Mucosa of stomach (tissue), 1 donor: Measurements from ENCODE around the gene TTC8.
"Not testable (repeated sequence)": the region's sequence is repeated elsewhere in the genome, so short reads cannot be mapped to it uniquely, and the experiment has no call there.

Source experiments
- H3K27me3 ChIP-seq: one replicate; pipeline ENCODE4 v1.7.0; 2013; ENCODE audit warnings: mild to moderate bottlenecking, low read length; ENCODE audit not compliant: control insufficient read depth, insufficient read depth
- H3K36me3 ChIP-seq: one replicate; pipeline ENCODE4 v1.7.0; 2013; ENCODE audit warnings: low read length; ENCODE audit not compliant: control insufficient read depth, insufficient read depth
- H3K4me1 ChIP-seq: one replicate; pipeline ENCODE4 v1.7.0; 2013; ENCODE audit warnings: mild to moderate bottlenecking, low read length; ENCODE audit not compliant: control insufficient read depth, insufficient read depth
- H3K4me3 ChIP-seq: one replicate; pipeline ENCODE4 v1.7.0; 2013; ENCODE audit warnings: low read length
- H3K9ac ChIP-seq: one replicate; pipeline ENCODE4 v1.7.0; 2013; ENCODE audit warnings: mild to moderate bottlenecking, low read length, moderate library complexity
- H3K9me3 ChIP-seq: one replicate; pipeline ENCODE4 v1.7.0; 2013; ENCODE audit warnings: mild to moderate bottlenecking, low read length, moderate library complexity; ENCODE audit not compliant: control insufficient read depth
- donor health status: Pancreatic carcinoma.

The TTC8 gene

DNA sequence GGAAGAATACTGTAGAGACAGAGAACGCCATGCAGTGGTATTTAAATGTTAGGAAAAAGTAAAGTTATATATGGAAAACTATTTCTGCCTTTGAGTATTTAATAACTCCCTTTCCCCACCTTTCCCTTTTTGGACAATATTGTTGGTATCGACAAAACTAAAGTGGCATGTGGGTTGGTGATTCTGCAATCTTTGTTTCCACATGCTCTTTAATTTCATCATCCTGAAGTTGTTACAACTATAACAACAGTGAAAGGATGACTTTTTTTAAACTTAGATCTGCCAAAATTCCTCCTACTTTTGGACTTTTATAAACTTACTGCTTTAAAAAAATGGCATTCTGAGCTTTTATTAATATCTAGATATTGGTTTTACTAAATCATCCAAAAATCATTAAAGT, 25.3 kb downstream of the TTC8 start:
- Histone ChIP-seq H3K9ac (no peak overlapping the region), H3K36me3 (no peaks in the 10 kb centered on the region), H3K9me3 (no peaks in the 10 kb centered on the region), H3K4me1 (no peaks in the 10 kb centered on the region), H3K27me3 (no peaks in the 10 kb centered on the region), H3K4me3 (no peak overlapping the region)

DNA sequence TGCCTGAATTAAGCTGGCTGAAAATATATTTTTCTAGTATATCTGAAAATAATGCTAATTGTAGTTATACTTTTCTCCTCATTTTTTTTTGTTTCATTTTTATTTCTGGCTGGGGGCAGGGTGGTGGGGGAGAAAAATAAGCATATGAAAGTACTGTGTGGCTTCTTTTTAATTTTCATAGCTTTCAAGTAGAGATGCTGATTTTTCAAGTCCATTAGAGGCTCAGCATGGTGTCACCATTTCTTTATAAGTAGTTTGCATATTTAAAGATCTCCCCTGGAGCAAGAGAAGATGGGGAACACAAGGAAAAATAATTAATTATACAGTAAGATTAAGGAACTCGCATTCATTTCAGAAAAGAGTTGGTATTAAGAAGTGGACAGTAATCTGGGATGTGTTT, 27.1 kb downstream of the TTC8 start:
- no peaks in the 10 kb centered on the region for H3K36me3 ChIP-seq
- H3K4me1 ChIP-seq = no peaks in the 10 kb centered on the region
- no peaks in the 10 kb centered on the region for H3K27me3 ChIP-seq
- no peak overlapping the region for H3K9ac ChIP-seq
- no peaks in the 10 kb centered on the region for H3K9me3 ChIP-seq
- no peak overlapping the region for H3K4me3 ChIP-seq

DNA sequence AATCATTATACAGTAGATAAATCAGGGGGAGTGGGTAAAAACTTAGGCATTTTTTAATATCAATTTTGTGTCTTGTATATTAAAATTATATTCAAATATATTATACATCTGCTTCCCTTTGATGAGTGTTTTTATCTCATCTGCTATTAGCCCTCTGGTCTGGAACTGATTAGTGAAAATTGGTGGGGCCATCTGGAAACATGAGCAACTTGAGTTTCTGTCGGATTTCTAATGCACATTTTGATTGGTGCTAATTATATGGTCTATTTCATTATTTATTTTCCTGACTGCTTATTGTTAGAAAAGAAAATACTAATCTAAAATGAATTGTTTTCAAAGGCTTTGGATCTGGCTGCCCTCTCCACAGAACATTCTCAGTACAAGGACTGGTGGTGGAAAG, 28.2 kb downstream of the TTC8 start:
- Histone ChIP-seq H3K9ac (no peak overlapping the region), H3K36me3 (no peaks in the 10 kb centered on the region), H3K9me3 (no peaks in the 10 kb centered on the region), H3K4me1 (no peaks in the 10 kb centered on the region), H3K27me3 (no peaks in the 10 kb centered on the region), H3K4me3 (no peak overlapping the region)

DNA sequence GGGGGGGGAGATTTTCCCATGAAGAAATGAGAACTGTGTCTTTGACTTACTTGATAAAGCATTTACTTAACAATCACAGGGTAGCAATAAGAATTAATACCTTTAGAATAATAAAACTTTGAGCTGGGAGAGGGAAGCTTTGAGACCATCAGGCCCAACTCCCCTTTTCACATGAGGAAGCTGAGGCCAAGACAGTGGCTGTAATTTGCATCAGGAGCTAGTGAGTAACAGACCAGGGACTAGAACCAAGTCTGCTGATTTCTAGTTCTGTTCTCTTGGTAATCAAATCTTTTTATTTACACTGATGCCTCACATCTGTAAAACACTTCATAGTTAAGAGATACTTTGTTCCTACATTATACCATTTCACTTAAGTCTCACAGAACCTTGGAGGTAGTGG, 28.7 kb downstream of the TTC8 start:
- Histone ChIP-seq H3K4me3 (no peak overlapping the region), H3K36me3 (no peaks in the 10 kb centered on the region), H3K27me3 (no peaks in the 10 kb centered on the region), H3K4me1 (no peaks in the 10 kb centered on the region), H3K9ac (no peak overlapping the region), H3K9me3 (no peaks in the 10 kb centered on the region)

DNA sequence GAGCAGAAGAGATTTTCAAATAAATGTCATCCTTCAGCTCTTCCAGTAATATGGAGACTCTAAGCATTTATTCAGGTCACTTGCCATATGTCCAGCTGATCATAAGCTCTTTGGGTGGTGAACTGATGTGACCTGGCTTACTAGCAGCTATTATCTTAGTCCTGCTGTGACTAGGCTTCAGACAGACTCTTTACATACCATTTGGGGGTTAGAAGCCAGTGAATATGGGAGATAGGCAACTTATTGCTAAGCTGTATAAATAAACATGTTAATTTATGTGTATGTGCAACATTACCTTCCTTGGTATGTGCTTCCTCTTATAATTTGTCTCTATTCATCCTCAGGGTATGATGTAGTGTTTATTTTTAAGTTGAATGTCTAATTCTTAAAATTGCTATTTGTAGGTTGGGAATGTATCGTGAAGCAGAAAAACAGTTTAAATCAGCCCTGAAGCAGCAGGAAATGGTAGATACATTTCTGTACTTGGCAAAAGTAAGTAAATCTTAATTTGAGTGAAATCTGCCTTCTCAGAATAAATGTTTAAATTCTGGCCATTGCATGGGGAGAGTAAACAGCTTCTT, 32.4 kb downstream of the TTC8 start:
- Histone ChIP-seq H3K27me3 (no peaks in the 10 kb centered on the region), H3K4me1 (no peaks in the 10 kb centered on the region), H3K4me3 (no peak overlapping the region), H3K9me3 (no peaks in the 10 kb centered on the region), H3K36me3 (no peaks in the 10 kb centered on the region), H3K9ac (no peak overlapping the region)

DNA sequence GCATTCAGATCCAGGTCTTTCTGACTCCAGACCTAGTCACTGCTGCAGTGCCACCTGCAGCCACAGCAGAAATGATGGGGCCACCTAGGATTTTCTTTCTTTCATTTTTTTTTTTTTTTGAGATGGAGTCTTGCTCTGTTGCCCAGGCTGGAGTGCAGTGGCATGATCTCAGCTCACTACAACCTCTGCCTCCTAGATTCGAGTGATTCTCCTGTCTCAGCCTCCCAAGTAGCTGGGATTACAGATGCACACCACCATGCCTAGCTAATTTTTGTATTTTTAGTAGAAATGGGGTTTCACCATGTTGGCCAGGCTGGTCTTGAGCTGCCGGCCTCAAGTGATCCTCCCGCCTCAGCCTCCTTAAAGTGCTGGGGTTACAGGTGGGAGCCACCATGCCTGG, 33.4 kb downstream of the TTC8 start:
- not testable (repeated sequence) for H3K4me1 ChIP-seq, H3K9me3 ChIP-seq, H3K36me3 ChIP-seq, H3K27me3 ChIP-seq, H3K9ac ChIP-seq, H3K4me3 ChIP-seq

DNA sequence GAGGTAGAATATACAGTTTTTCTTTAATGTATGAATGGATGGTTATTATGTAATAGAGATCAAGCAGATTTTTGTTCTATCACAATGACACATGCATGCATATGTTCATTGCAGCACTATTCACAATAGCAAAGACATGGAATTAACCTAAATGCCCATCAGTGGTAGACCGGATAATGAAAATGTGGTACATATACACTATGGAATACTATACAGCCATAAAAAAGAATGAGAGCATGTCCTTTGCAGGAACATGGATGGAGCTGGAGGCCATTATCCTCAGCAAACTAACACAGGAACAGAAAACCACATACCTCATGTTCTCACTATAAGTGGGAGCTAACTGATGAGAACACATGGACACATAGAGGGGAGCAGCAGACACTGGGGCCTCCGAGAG, 34.7 kb downstream of the TTC8 start:
- H3K36me3 ChIP-seq, H3K9ac ChIP-seq, H3K4me3 ChIP-seq, H3K4me1 ChIP-seq, H3K27me3 ChIP-seq, H3K9me3 ChIP-seq: not testable (repeated sequence)

DNA sequence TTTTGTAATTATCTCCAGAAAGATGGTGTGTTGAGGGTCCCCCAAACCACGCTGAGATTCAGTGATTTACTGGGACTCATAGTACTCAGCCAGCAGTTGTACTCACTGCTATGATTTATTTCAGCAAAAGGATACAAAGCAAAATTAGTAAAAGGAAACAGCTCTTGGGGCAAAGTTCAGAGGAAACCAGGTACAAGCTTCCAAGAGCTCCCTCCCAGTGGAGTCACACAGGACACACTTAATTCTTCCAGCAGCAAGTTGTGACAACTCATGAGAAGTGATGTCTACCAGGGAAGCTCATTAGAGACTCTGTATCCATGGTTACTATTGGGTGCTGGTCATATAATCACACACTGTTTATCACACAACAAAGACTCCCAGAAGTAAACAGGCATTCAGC, 38.7 kb downstream of the TTC8 start:
- Histone ChIP-seq H3K36me3 (no peaks in the 10 kb centered on the region), H3K4me1 (no peaks in the 10 kb centered on the region), H3K9me3 (no peaks in the 10 kb centered on the region), H3K27me3 (no peaks in the 10 kb centered on the region), H3K9ac (no peak overlapping the region), H3K4me3 (no peak overlapping the region)

DNA sequence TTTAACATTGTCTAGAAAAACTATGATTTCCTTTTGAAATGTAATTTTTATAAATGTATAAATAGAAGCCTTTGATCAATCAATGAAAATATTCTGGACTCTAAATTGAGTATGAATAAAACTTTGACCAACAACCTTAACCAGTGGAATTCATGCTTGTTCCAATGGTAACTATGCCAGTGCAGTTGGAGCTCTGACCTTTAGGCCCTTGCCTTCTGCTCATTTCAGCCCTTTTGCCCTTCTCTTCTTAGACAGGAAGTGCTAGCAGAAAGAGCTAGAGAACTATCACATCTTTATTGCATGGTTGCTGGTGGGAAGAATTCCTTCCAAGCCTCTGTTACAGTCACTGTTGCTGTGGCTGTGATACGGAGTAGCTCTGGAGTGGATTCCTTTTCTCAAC, 39.7 kb downstream of the TTC8 start:
- Histone ChIP-seq H3K4me3 (no peak overlapping the region), H3K9ac (no peak overlapping the region), H3K36me3 (no peaks in the 10 kb centered on the region), H3K4me1 (no peaks in the 10 kb centered on the region), H3K27me3 (no peaks in the 10 kb centered on the region), H3K9me3 (no peaks in the 10 kb centered on the region)

DNA sequence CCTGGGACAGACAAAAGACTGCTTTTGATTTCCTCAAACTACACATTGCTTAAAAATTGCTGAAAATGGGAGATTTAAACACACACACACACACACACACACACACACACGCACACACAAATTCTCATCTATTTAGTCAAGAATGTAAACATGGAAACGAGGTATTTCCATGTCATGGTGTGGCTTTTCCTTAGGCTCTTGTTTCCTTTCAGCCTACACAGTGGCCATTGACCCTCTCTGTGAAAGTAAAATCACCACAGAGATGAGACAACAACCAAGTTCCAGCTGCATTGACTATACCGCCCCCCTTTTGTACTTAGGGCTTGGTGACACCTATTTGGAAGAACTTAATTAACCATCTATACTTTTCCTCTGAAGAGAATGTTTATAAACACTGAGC, 41.9 kb downstream of the TTC8 start:
- no peaks in the 10 kb centered on the region for H3K9me3 ChIP-seq
- no peaks in the 10 kb centered on the region for H3K4me1 ChIP-seq
- no peak overlapping the region for H3K4me3 ChIP-seq
- no peak overlapping the region for H3K9ac ChIP-seq
- H3K36me3 ChIP-seq = no peaks in the 10 kb centered on the region
- no peaks in the 10 kb centered on the region for H3K27me3 ChIP-seq

DNA sequence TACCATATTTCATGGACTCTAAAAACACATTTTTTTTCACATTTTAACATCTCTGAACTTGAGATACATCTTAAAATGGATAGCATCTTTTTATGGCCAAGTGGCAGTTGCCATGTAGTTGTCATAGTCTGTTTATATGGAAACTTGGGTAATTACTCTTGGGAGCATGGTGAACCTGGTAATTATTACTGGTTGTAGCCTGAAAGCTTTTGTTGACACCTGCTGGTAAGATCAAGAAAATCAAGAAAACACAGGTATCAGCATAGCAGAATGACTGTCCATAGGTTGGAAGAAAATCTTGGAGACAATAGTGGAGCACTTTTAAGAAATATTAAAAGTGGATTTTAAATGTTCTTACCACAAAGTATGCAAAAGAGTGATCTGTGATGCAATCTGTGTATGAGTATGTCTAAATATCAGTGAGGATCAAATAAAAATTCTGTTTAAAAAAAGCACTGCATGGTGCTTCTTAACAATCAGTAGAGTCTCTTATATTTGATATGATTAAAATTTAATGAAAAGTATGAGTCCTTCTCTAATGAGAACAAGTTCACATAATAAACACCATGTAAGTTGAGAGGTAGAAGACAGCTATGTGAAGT, 44.2 kb downstream of the TTC8 start:
- H3K4me1 ChIP-seq = no peaks in the 10 kb centered on the region
- H3K27me3 ChIP-seq = no peaks in the 10 kb centered on the region
- H3K9ac ChIP-seq = no peak overlapping the region
- no peaks in the 10 kb centered on the region for H3K36me3 ChIP-seq
- H3K9me3 ChIP-seq = no peaks in the 10 kb centered on the region
- H3K4me3 ChIP-seq = no peak overlapping the region

DNA sequence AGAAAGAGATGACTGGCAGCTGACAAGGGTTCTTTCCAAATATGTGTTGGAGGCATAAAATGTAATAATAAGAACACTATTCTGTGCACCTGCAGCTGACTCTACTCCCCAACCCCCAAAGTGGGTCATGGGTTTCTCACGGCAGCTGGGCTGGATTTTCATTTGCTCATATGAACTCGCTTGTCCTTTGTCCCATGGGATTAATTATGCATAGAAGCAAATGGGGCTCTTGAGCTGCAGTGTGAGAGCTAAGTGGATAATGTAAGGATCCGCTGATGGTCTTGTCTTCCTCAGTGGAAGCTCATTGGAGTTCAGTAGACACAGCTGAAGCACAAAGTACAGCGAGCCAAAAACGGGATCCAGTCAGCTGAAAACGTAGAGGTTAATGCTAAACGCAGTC, 46.3 kb downstream of the TTC8 start:
- no peaks in the 10 kb centered on the region for H3K27me3 ChIP-seq
- H3K4me3 ChIP-seq = no peak overlapping the region
- H3K9me3 ChIP-seq = no peaks in the 10 kb centered on the region
- H3K36me3 ChIP-seq = no peaks in the 10 kb centered on the region
- no peaks in the 10 kb centered on the region for H3K4me1 ChIP-seq
- H3K9ac ChIP-seq = no peak overlapping the region

DNA sequence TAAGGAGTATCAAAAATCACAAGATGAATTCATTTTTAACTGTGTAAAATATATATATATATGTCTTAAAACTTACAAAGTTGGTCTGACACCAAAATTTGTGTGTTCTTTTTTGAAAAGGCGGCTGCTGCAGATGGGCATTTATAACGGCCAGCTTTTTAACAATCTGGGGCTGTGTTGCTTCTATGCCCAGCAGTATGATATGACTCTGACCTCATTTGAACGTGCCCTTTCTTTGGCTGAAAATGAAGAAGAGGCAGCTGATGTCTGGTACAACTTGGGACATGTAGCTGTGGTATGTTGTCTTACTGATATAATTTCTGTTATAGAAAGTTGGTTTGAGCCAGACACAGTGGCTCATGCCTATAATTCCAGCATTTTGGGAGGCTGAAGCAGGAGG, 47.0 kb downstream of the TTC8 start:
- Histone ChIP-seq H3K27me3 (no peaks in the 10 kb centered on the region), H3K36me3 (no peaks in the 10 kb centered on the region), H3K4me3 (no peak overlapping the region), H3K9me3 (no peaks in the 10 kb centered on the region), H3K4me1 (no peaks in the 10 kb centered on the region), H3K9ac (no peak overlapping the region)
